ENCODE data around the gene ZC3H12D.
A peak's percentile ranks its signal among the peaks of the same experiment; 100 is the strongest.
"Not testable (repeated sequence)": the region's sequence is repeated elsewhere in the genome, so short reads cannot be mapped to it uniquely, and the experiment has no call there.

Gene ZC3H12D

GRCh38 chr6:149484733-149485700 lies at the start of gene ZC3H12D:
Gene ZC3H12D (minus strand): TSS chr6:149485014. CDS start chr6:149474543, 10,471 bp downstream.
- DNase-seq: peak; percentile 81

- no peak for DNase-seq
Observed at GRCh38 chr6:149529650-149530049, 44.8 kb upstream of the ZC3H12D start.

- no peak for DNase-seq
Observed at GRCh38 chr6:149515494-149515893, 30.7 kb upstream of the ZC3H12D start.

GRCh38 chr6:149513915-149514314 lies 29.1 kb upstream of the ZC3H12D start:
- no peak for DNase-seq

GRCh38 chr6:149510793-149511512 lies 26.1 kb upstream of the ZC3H12D start:
- no peak for DNase-seq

DNA sequence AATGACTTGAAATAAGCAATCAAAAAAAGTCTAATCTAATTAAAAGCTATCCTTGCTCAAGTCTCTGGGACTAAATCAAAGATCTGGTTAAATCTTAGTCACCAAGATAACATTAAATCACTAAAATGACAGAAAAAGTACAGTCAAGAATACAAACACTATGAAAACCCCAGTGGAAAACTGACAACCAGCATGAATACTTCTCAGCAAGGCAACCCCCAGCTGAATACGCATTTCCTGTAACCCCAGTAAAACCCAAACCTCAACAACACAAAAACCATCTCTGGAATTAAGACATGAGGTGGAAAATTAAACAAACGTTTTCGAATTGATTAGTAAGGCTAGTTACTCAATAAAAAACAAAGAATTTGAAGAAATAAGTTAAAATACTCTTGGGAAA lies 23.7 kb upstream of the ZC3H12D start:
- no peak for DNase-seq

DNA sequence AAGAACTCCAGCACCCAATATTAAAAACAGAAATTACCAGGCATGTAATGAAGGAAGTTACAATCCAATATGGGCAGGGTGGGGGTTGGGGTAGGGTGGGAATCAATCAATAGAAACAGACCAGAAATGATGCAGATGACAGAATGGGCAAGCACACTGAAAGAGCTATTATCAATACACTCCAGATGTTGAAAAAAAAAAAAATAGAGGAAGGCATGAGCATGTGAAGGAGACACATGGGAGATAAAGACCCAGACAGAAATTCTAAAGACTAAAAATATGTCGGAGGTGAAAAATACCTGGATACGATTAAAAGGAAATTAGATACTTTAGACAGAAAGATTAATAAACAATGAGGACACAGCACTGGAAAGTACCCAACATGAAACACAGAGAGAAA lies 19.1 kb upstream of the ZC3H12D start:
- no peak for DNase-seq

DNA sequence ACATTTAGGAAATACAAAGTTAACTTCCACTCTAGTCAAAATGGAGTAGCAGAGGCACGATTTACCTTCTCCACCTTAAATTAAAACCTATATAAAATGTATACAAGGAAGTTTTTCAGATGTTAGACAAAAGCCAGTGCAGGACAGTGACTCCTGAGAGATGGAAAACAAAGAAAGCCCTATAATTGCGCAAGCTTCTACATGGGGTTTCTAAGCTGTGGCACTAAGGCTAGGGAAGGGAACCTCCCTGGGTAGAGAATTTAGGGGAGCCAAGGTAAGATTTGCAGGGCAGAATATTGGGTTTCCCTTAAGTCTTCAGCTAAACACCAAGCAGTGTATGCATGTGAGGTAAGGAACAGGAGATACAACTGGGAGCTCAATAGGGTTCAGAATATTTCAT lies 18.5 kb upstream of the ZC3H12D start:
- DNase-seq: no peak

DNA sequence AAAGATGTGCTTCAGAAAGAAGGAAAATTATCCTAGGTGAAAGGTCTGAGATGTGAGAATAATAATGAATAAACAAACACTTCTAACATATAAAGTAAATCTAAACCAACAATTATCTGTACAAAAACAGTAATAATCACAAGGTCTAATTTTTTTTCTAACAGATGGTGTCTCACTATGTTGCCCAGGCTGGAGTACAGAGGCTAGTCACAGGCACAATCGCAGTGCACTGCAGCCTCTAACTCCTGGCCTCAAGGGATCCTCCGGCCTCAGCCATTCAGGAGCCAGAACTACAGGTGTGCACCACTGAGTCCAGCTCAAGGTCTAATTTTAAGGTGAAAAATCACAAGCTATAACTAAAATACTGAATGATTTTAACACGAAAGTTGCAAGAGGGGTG lies 17.0 kb upstream of the ZC3H12D start:
- no peak for DNase-seq

DNA sequence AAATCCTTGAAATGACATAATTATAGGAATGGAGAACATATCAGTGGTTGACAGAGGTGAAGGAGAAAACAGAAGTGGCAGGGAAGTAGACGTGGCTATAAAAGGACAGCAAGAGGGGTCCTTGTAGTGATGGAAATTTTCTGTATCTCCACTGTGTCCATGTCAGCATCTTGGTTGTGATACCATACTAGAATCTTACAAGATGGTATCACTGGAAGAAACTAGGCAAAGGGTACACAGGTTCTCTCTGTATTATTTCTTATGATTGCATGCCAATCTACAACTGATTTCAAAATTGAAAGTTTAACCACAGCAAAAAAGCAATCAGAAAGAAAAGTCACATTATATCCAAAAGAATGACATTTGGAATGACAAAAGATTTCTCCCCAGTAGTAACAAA lies 16.4 kb upstream of the ZC3H12D start:
- no peak for DNase-seq

- DNase-seq: no peak
Observed at GRCh38 chr6:149500096-149500495, 15.3 kb upstream of the ZC3H12D start.

- DNase-seq: no peak
Observed at GRCh38 chr6:149499066-149499465, 14.3 kb upstream of the ZC3H12D start.

DNA sequence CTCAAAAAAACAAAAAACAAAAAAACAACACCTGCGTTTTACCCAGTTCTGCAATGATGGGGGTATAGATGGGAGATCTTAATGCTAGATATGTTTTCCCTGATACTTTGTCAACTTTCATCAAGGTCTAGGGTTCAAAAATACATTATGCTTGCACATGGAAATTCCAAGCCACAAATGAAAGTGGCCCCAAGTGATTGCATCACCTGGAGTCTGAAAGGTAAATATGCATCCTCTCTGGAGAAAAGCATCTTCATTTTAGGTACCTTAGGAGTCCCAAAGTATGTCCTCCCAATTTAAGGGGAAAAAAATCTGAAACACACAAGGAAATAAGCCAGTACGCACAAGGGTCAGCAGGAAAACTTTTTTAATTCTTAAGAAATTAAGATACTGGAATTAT lies 12.6 kb upstream of the ZC3H12D start:
- no peak for DNase-seq

DNA sequence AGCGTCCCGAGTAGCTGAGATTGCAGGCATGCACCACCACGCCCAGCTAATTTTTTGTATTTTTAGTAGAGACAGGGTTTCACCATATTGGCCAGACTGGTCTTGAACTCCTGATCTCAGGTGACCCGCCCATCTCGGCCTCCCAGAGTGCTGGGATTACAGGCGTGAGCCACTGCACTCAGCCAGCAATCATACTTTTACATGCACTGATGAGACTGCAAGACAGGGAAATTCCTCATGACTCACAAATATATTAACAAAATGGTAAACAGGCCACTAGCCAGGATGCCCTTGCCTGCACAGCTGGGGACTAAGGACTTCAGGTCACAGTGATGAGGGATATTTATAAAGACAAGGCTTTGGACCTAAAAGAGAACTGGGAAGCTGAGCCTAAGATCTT lies 11.8 kb upstream of the ZC3H12D start:
- DNase-seq: not testable (repeated sequence)

DNA sequence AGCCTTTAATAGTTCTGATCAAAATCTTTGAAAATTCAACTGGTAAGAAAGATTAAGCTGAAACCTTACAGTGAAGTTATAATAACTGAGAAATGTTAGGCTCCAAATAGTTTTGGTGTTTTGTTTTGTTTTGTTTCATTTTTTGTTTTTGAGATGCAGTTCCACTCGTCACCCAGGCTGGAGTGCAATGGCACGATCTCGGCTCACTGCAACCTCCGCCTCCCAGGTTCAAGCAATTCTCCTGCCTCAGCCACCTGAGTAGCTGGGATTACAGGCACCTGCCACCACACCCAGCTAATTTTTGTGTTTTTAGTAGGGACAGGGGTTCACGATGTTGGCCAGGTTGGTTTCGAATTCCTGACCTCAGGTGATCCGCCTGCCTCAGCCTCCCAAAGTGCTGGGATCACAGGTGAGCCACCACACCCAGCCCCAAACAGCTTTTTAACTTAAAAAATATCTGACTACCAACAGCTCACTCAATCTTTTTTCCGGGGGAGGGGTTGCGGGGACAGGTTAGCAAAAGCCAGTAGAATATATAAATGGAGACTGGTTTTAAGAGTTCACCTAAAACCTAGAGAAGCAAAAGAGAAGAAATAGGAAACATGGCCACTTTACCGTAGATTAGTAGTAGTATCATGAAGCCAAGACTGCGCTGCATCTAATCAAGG lies 10.7 kb upstream of the ZC3H12D start:
- not testable (repeated sequence) for DNase-seq

- peak; percentile 64 for DNase-seq
Observed at GRCh38 chr6:149494810-149495209, 10.0 kb upstream of the ZC3H12D start.

- no peak for DNase-seq
Observed at GRCh38 chr6:149493761-149494320, 9.0 kb upstream of the ZC3H12D start.

GRCh38 chr6:149492798-149493343 lies 8.1 kb upstream of the ZC3H12D start:
- no peak for DNase-seq

- DNase-seq: no peak
Observed at GRCh38 chr6:149489967-149490366, 5.2 kb upstream of the ZC3H12D start.

DNA sequence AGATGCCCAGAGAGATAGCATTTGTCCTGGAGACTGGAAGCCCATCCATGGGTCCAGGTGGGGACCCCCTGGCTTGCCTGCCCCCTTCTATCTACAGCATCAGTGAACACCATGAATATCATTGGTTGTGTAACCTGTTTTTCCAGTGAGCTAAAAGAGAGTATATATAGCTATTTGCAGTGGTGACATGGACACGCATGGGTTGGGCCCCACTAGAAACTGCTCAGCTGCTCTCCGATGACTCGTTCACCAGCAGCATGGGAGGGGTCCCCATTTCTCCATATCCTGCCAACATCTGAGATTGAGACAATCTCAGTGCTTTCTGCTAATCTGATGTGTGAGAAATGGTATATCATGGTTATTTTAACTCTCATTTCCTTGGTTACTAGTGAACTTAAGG lies 4.0 kb upstream of the ZC3H12D start:
- DNase-seq: peak; percentile 52

GRCh38 chr6:149487316-149487715 lies 2.5 kb upstream of the ZC3H12D start:
- DNase-seq: no peak

DNA sequence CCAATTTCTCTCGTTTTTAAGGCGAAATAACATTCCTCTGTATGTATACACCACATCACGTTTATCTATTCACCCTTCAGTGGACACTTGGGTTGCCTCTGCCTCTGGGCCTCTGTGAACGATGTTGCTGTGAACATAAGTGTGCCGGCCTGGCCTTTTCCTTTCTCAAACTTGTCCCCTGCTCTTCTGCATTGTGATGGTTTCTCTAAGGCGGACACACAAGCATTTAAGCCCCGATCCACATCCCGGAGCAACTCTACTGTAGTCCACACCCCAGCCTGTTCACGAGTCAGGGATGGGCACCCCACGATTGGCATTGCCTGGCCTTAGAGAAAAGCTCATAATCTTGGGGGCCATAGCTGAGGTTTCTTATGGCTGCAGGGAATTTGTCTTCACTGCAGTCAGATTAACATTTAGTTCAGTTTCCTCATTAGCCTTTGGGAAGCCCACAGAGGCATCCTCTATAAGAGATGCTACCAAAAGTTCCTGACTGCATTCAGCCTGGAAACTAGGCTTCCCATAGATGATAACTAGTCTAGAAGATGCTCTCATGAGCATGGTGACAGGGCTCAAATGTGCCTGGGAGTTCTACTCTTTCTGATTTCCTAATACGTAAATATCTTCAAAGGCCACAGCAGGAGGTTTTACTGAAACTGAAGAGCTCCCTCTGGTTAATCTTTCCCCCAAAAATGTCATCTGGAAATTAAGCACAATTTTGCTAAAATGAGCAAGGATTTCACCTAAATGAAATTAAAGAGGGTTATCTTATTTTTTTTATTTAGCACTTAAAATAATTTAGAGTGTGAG lies 762 bp downstream of the ZC3H12D start:
- no peak for DNase-seq
